Measurements from ENCODE around the gene HFE.
A peak's percentile ranks its signal among the peaks of the same experiment; 100 is the strongest.
"Not testable (repeated sequence)": the region's sequence is repeated elsewhere in the genome, so short reads cannot be mapped to it uniquely, and the experiment has no call there.

Gene HFE

GRCh38 chr6:26058477-26059033 is 28.7 kb upstream of the HFE start:
- not testable (repeated sequence) for DNase-seq (ENCODE audit: low read depth in 3 of 3, low spot score in 1 of 3)

GRCh38 chr6:26059941-26060340 is 27.3 kb upstream of the HFE start:
- DNase-seq (ENCODE audit: low read depth in 3 of 3, low spot score in 1 of 3): no peak

GRCh38 chr6:26064619-26065257 is 22.5 kb upstream of the HFE start:
- DNase-seq (ENCODE audit: low read depth in 3 of 3, low spot score in 1 of 3): peak in 1 of 3 donors; percentile 9

- DNase-seq (ENCODE audit: low read depth in 3 of 3, low spot score in 1 of 3): peak in 1 of 3 donors; percentile 20
Observed at GRCh38 chr6:26065952-26066380, 21.3 kb upstream of the HFE start.

- no peak for DNase-seq (ENCODE audit: low read depth in 3 of 3, low spot score in 1 of 3)
Observed at GRCh38 chr6:26067367-26067766, 19.9 kb upstream of the HFE start.

GRCh38 chr6:26068036-26068435 is 19.2 kb upstream of the HFE start:
- DNase-seq (ENCODE audit: low read depth in 3 of 3, low spot score in 1 of 3): no peak

GRCh38 chr6:26071135-26071534 is 16.1 kb upstream of the HFE start:
- no peak for DNase-seq (ENCODE audit: low read depth in 3 of 3, low spot score in 1 of 3)

GRCh38 chr6:26075063-26075717 is 12.0 kb upstream of the HFE start:
- DNase-seq (ENCODE audit: low read depth in 3 of 3, low spot score in 1 of 3): no peak

GRCh38 chr6:26078066-26078465 is 9.2 kb upstream of the HFE start:
- DNase-seq (ENCODE audit: low read depth in 3 of 3, low spot score in 1 of 3): not testable (repeated sequence)

- DNase-seq (ENCODE audit: low read depth in 3 of 3, low spot score in 1 of 3): not testable (repeated sequence)
Observed at GRCh38 chr6:26081096-26081495, 6.1 kb upstream of the HFE start.

- DNase-seq (ENCODE audit: low read depth in 3 of 3, low spot score in 1 of 3): peak in 1 of 3 donors; percentile 5
Observed at GRCh38 chr6:26086211-26086610, 1.0 kb upstream of the HFE start.

GRCh38 chr6:26088344-26088743 is 1.1 kb downstream of the HFE start:
- no peak for DNase-seq (ENCODE audit: low read depth in 3 of 3, low spot score in 1 of 3)

GRCh38 chr6:26089272-26089671 is 2.0 kb downstream of the HFE start:
- no peak for DNase-seq (ENCODE audit: low read depth in 3 of 3, low spot score in 1 of 3)

GRCh38 chr6:26092443-26092842 is 5.2 kb downstream of the HFE start:
- DNase-seq (ENCODE audit: low read depth in 3 of 3, low spot score in 1 of 3): no peak

GRCh38 chr6:26094036-26094435 is 6.8 kb downstream of the HFE start:
- DNase-seq (ENCODE audit: low read depth in 3 of 3, low spot score in 1 of 3): no peak

- peak; percentile 25 to 43 (median 42) for DNase-seq (ENCODE audit: low read depth in 3 of 3, low spot score in 1 of 3)
Observed at GRCh38 chr6:26097268-26097875, 10.1 kb downstream of the HFE start.

- no peak for DNase-seq (ENCODE audit: low read depth in 3 of 3, low spot score in 1 of 3)
Observed at GRCh38 chr6:26103141-26103769, 16.0 kb downstream of the HFE start.

- peak; percentile 73 to 84 (median 74) for DNase-seq (ENCODE audit: low read depth in 3 of 3, low spot score in 1 of 3)
Observed at GRCh38 chr6:26103770-26104456, 16.7 kb downstream of the HFE start.

- DNase-seq (ENCODE audit: low read depth in 3 of 3, low spot score in 1 of 3): no peak
Observed at GRCh38 chr6:26104457-26105108, 17.4 kb downstream of the HFE start.

- no peak for DNase-seq (ENCODE audit: low read depth in 3 of 3, low spot score in 1 of 3)
Observed at GRCh38 chr6:26105109-26105730, 18.0 kb downstream of the HFE start.
